ENCODE data around the gene NOX3.
"Not testable (repeated sequence)": the region's sequence is repeated elsewhere in the genome, so short reads cannot be mapped to it uniquely, and the experiment has no call there.

NOX3 gene

DNA sequence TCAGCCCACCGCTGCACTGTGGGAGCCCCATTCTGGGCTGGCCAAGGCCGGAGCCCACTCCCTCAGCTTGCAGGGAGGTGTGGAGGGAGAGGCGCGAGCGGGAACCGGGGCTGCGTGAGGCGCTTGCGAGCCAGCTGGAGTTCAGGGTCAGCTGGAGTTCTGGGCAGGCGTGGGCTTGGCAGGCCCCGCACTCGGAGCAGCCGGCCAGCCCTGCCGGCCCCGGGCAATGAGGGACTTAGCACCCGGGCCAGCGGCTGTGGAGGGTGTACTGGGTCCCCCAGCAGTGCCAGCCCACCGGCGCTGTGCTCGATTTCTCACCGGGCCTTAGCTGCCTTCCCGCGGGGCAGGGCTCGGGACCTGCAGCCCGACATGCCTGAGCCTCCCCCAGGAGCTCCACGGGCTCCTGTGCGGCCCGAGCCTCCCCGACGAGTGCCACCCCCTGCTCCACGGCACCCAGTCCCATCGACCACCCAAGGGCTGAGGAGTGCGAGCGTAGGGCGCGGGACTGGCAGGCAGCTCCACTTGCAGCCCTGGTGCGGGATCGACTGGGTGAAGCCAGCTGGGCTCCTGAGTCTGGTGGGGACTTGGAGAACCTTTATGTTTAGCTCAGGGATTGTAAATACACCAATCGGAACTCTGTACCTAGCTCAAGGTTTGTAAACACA, 92.5 kb downstream of the NOX3 start:
- not testable (repeated sequence) for DNase-seq

DNA sequence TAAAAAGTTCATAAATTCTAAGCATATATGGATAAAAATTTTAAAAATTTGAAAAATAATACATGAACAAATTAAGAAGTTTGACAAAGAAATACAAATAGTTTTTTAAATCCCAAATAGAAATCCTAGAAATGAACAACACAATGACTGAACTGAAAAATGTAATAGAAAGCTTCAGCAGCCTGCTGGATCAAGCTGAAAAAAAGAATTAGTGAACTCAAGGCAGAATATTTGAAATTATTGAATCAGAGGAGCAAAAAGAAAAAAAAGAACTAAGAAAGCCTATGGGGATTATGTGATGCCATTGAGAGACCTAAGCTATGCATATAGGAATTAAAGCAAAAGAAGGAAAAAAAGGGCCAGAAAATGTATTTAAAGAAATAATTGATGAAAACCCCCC, 101.5 kb downstream of the NOX3 start:
- DNase-seq: no peak

GRCh38 chr6:155352811-155353210, 102.8 kb downstream of the NOX3 start:
- DNase-seq: no peak

- DNase-seq: no peak
These were observed 103.6 kb downstream of the NOX3 start for GRCh38 chr6:155352130-155352420.

DNA sequence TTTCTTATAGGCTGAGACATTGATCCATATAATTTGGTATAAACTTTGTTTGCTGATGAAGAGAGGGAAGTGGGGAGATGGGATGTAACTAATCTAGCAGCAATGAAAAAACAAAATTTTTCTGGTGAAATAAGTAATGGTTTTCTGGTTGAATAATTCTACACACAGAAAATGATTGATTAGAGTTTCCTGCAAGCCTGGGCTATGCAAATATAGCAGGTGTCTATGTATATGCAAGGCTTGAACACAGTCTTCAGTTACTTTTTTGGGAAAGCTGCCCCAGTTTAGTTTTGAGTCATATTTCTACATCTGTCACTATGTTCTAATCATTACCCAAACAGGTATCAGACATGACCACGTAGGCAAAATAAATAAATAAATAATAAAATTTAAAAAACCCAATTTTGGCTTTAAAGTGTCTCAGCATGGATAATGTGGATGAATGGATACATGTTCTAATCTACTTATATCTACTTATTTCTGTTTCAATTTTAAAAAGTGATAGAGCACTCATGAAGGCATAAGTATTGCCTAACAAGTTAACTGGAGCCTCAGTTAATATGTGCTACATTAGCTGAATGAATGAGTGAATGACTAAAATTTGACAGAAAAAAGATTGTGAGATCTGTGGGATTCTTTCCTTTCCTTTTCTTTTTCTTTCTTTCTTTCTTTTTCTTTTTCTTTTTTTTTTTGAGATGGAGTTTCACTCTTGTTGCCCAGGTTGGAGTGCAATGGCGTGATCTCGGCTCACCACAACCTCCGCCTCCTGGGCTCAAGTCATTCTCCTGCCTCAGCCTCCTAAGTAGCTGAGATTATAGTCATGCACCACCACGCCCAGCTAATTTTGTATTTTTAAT, 104.1 kb downstream of the NOX3 start:
- no peak for DNase-seq

GRCh38 chr6:155349956-155350355, 105.7 kb downstream of the NOX3 start:
- DNase-seq: no peak

DNA sequence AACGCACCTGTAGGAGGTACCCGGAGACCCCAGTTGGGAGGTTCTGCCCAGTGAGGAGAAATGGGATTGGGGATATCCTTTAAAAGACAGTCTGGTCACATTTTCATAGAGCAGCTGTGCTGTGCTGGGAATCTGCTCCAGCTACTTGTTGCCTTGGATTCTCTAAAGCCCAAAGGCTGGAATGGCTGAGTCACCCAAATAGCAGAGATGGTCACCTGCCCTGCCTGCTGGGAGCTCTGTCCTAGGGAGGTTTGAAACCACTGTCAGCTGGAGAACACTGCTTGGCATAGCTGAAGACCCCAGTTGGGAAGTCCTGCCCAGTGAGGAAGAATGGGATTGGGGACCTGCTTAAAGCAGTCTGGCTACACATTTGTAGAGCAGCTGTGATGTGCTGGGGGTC, 106.5 kb downstream of the NOX3 start:
- DNase-seq: no peak

DNA sequence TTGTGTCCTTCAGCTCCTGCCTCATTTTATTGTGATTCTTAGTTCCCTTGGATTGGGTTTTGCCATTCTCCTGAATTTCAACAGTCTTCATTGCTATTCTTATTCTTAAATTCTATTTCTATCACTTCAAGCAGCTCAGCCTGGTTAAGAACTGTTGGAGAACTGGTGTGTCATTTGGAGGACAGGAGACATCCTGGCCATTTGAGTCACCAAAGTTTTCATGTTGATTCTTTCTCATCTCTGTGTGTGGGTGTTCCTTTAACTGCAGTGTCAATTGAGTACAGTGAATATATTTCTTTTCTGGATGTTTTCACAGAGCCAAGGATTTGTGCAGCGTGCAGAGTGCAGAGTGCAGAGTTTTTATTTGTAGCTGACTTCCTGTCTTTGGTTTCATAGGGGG, 107.8 kb downstream of the NOX3 start:
- no peak for DNase-seq

DNA sequence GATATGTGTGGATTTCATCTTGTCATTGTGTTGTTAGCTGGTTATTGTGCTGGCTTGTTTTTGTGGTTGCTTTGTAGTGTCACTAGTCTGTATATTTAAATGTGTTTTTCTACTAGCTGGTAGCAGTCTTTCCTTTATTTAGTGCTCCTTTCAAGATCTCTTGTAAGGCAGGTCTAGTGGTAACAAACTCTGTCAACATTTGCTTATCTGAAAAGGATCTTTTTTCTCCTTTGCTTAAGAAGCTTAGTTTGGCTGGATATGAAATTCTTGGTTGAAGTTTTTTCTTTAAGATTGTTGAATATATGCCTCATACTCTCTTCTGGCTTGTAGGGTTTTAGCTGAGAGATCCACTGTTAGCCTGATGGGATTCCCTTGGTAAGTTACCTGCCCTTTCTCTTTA, 108.7 kb downstream of the NOX3 start:
- no peak for DNase-seq

Data from activated CD4-positive, alpha-beta T cell treated with anti-CD3 and anti-CD28 coated beads for 1 hour (primary cell).